GM12874 (cell line): ENCODE results near the gene KRT82.
A peak's percentile ranks its signal among the peaks of the same experiment; 100 is the strongest.

Experiments used
- CTCF ChIP-seq: IDR thresholded peaks from 2 replicates; pipeline ENCODE4 v1.5.1; 2011; ENCODE audit warnings: low read depth, mild to moderate bottlenecking, control low read depth, low read length, moderate library complexity; ENCODE audit not compliant: insufficient read depth

KRT82 gene

GRCh38 chr12:52414936-52415335, 8.8 kb upstream of the KRT82 start:
- no peak for TF ChIP-seq CTCF

- 0 out of 2 replicates have a peak, but pooled peaks have one; percentile 10 for TF ChIP-seq CTCF
Observed at GRCh38 chr12:52413782-52414345, 7.7 kb upstream of the KRT82 start.

GRCh38 chr12:52413202-52413601, 7.1 kb upstream of the KRT82 start:
- TF ChIP-seq CTCF = no peak

- no peak for TF ChIP-seq CTCF
Observed at GRCh38 chr12:52411815-52412214, 5.7 kb upstream of the KRT82 start.

GRCh38 chr12:52407918-52408317, 1.8 kb upstream of the KRT82 start:
- TF ChIP-seq CTCF = no peak

- TF ChIP-seq CTCF = no peak
Observed at GRCh38 chr12:52404951-52405350, 1.2 kb downstream of the KRT82 start.

- TF ChIP-seq CTCF = no peak
Observed at GRCh38 chr12:52403561-52403960, 2.6 kb downstream of the KRT82 start.
